NCI-H510A (cell line): ENCODE measurements around the gene TBC1D22A.

ENCODE experiments used
- DNase-seq: peaks from one replicate; lab custom pipeline; 2025; lab: John Stamatoyannopoulos, UW

TBC1D22A gene

GRCh38 chr22:46909237-46910030 lies 147.0 kb downstream of the TBC1D22A start:
- no peak for DNase-seq

- DNase-seq, result no peak
These were observed 148.2 kb downstream of the TBC1D22A start for GRCh38 chr22:46910624-46911023.

GRCh38 chr22:46911346-46911745 lies 148.9 kb downstream of the TBC1D22A start:
- peak; percentile 58 for DNase-seq

- DNase-seq, result no peak
These were observed 150.9 kb downstream of the TBC1D22A start for GRCh38 chr22:46913351-46913750.

- no peak for DNase-seq
These were observed 152.0 kb downstream of the TBC1D22A start for GRCh38 chr22:46914481-46914880.

- peak; percentile 68 for DNase-seq
These were observed 152.8 kb downstream of the TBC1D22A start for GRCh38 chr22:46914916-46915894.

GRCh38 chr22:46915950-46916730 lies 153.7 kb downstream of the TBC1D22A start:
- DNase-seq, result no peak

- no peak for DNase-seq
These were observed 154.7 kb downstream of the TBC1D22A start for GRCh38 chr22:46916886-46917770.

- no peak for DNase-seq
These were observed 155.3 kb downstream of the TBC1D22A start for GRCh38 chr22:46917771-46918101.

GRCh38 chr22:46918197-46918596 lies 155.7 kb downstream of the TBC1D22A start:
- no peak for DNase-seq

GRCh38 chr22:46922037-46922436 lies 159.6 kb downstream of the TBC1D22A start:
- no peak for DNase-seq

GRCh38 chr22:46923394-46923793 lies 160.9 kb downstream of the TBC1D22A start:
- DNase-seq, result no peak

GRCh38 chr22:46925818-46926217 lies 163.4 kb downstream of the TBC1D22A start:
- DNase-seq, result no peak

- DNase-seq, result no peak
These were observed 166.7 kb downstream of the TBC1D22A start for GRCh38 chr22:46929046-46929709.

- DNase-seq, result no peak
These were observed 167.3 kb downstream of the TBC1D22A start for GRCh38 chr22:46929710-46930204.

GRCh38 chr22:46931414-46931813 lies 169.0 kb downstream of the TBC1D22A start:
- no peak for DNase-seq

GRCh38 chr22:46931881-46932280 lies 169.4 kb downstream of the TBC1D22A start:
- DNase-seq, result no peak

- DNase-seq, result no peak
These were observed 170.8 kb downstream of the TBC1D22A start for GRCh38 chr22:46933040-46933930.

GRCh38 chr22:46934172-46934745 lies 171.8 kb downstream of the TBC1D22A start:
- DNase-seq, result no peak
